Smooth muscle cell (in vitro differentiated cells): ENCODE measurements around the gene GPNMB. TPM values are rescaled to one million over a fixed set of nuclear protein-coding genes. Genes with fewer than 3 reads are reported as not detected.

Source experiments
- DNase-seq: peaks from one replicate; lab custom pipeline; 2025; ENCODE audit not compliant: unreplicated experiment; lab: John Stamatoyannopoulos, UW
- H2AFZ ChIP-seq: fragments of 200-600 bp; sonication (generic); 2 replicates; pipeline ENCODE4 v1.6.0; 2016; ENCODE audit warnings: antibody characterized with exemption, low read depth, mild to moderate bottlenecking
- H3F3A ChIP-seq: fragments of 200-600 bp; sonication (generic); 2 replicates; pipeline ENCODE4 v1.6.0; 2017; ENCODE audit warnings: antibody characterized with exemption, low read depth
- H3K27ac ChIP-seq: fragments of 200-600 bp; sonication (generic); 2 replicates; pipeline ENCODE4 v1.5.1; 2016; ENCODE audit warnings: low read depth, mild to moderate bottlenecking
- H3K27me3 ChIP-seq: fragments of 200-600 bp; sonication (generic); 2 replicates; pipeline ENCODE4 v1.6.1; 2016; ENCODE audit warnings: low read depth, mild to moderate bottlenecking
- H3K36me3 ChIP-seq: fragments of 200-600 bp; sonication (generic); 2 replicates; pipeline ENCODE4 v1.5.1; 2016; ENCODE audit warnings: low read depth
- H3K4me1 ChIP-seq: fragments of 200-600 bp; sonication (generic); 2 replicates; pipeline ENCODE4 v1.5.1; 2016; ENCODE audit warnings: low read depth
- H3K4me2 ChIP-seq: fragments of 200-600 bp; sonication (generic); 2 replicates; pipeline ENCODE4 v1.6.0; 2016; ENCODE audit warnings: mild to moderate bottlenecking
- H3K4me3 ChIP-seq: fragments of 200-600 bp; sonication (generic); 2 replicates; pipeline ENCODE4 v1.5.1; 2016; ENCODE audit warnings: mild to moderate bottlenecking
- H3K79me2 ChIP-seq: fragments of 200-600 bp; sonication (generic); 2 replicates; pipeline ENCODE4 v1.6.0; 2016; ENCODE audit warnings: low read depth, mild to moderate bottlenecking
- H3K9ac ChIP-seq: fragments of 200-600 bp; sonication (generic); 2 replicates; pipeline ENCODE4 v1.6.0; 2016; ENCODE audit warnings: low read depth
- H3K9me3 ChIP-seq: fragments of 200-600 bp; sonication (generic); replicated peaks from 2 replicates; pipeline ENCODE4 v1.5.1; 2016; ENCODE audit warnings: low read depth
- H4K20me1 ChIP-seq: fragments of 200-600 bp; sonication (generic); 2 replicates; pipeline ENCODE4 v1.6.0; 2016; ENCODE audit warnings: low read depth
- WGBS: methylation state at CpG from one replicate; pipeline ENCODE4 v1.1.7; 2016; ENCODE audit warnings: low lambda C conversion rate; 5-methylcytosine and 5-hydroxymethylcytosine counted together
- polyA plus RNA-seq: library from polyadenylated mRNA; unstranded; fragments of >200 nt; fragmentation: Nextera tagmentation; extraction: Ambion mirVana; gene quantifications from 2 replicates; pipeline ENCODE4 v1.2.1, GENCODE V29; 2016
- total RNA-seq: library from RNA; depleted of rRNA; stranded (reverse); fragments of >200 nt; gene quantifications from 2 replicates; pipeline ENCODE4 v1.2.3, GENCODE V29; 2014
- TF ChIP-seq, protein P1 (sequence below): fragments of 200-600 bp; sonication (generic); IDR thresholded peaks from 2 replicates; pipeline ENCODE4 v1.5.1; 2017; ENCODE audit warnings: borderline replicate concordance, mild to moderate bottlenecking, antibody characterized with exemption; ENCODE audit not compliant: insufficient read depth, poor library complexity, severe bottlenecking

Gene GPNMB
- total and polyA plus RNA-seq, 2 experiments from 2014 or later = 13.6 to 26.1 TPM

DNA sequence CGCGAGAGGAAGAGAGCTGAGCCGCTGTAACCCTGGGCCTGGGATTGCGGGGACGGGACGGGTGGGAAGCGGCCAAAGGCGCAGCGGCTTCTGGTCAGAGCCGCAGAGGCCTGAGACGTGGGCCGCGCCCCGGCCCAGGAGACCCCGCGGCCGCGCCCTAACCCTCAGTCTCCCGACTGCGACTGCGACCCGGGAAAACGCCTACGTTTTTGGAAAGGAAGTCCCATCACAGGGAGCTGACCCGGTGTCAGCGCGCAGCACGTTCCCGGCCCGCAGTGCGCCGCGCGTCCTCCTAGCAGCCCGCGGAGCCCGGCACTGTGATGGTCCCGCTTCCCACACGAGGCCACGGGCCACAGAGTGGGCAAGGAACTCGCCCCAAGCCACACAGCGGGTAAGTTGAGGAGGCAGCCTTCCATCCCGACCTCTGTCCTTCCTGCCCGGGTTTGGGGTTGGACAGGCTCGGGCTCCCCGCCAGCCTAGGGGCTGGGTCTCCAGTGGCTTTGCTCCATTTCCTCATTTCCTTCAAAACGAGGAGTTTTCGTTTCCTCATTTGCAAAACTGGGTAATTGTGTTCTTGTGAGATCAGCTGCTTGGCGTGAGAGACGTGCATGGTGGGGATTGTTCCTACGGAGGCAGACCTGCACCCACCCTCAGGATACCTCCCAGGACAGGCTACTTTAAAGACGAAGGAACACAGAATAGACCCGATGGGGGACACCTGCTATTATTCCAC, 1.2 kb downstream of the GPNMB start:
- Histone ChIP-seq H4K20me1 (no peaks in the 10 kb centered on the region), H3K9ac (no peak overlapping the region), H3K4me2 (peak overlapping the region; percentile 79), H3K27ac (peak overlapping the region; percentile 64), H3K9me3 (no peaks in the 10 kb centered on the region), H3F3A (peaks cover 9% of the 10 kb centered on the region), H3K27me3 (no peaks in the 10 kb centered on the region), H3K79me2 (no peaks in the 10 kb centered on the region), H3K4me3 (peak overlapping the region; percentile 43), H3K4me1 (peaks cover 7% of the 10 kb centered on the region), H2AFZ (peak overlapping the region; percentile 82), H3K36me3 (no peaks in the 10 kb centered on the region)
- TF ChIP-seq, protein P1, sequence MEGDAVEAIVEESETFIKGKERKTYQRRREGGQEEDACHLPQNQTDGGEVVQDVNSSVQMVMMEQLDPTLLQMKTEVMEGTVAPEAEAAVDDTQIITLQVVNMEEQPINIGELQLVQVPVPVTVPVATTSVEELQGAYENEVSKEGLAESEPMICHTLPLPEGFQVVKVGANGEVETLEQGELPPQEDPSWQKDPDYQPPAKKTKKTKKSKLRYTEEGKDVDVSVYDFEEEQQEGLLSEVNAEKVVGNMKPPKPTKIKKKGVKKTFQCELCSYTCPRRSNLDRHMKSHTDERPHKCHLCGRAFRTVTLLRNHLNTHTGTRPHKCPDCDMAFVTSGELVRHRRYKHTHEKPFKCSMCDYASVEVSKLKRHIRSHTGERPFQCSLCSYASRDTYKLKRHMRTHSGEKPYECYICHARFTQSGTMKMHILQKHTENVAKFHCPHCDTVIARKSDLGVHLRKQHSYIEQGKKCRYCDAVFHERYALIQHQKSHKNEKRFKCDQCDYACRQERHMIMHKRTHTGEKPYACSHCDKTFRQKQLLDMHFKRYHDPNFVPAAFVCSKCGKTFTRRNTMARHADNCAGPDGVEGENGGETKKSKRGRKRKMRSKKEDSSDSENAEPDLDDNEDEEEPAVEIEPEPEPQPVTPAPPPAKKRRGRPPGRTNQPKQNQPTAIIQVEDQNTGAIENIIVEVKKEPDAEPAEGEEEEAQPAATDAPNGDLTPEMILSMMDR = no peak
- WGBS = 46% methylated on average over 43 of the region's 53 CpGs
- no peak for DNase-seq

DNA sequence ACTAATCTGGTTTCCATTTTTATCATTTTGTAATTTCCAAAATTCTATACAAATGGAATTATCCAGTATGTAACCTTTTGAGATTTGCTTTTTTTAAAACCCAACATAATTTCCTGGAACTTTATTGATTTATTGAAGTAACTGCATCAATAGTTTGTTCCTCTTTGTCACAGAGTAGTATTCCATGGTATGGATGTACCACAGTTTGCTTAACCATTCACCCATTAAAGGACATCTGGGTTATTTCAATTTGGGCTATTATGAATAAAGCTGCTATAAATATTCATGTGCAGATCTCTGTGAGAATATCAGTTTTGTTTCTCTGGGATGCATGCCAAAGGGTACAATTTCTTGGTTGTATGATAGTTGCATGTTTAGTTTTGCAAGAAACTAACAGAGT, 2.9 kb downstream of the GPNMB start:
- DNase-seq = no peak
- no peaks in the 10 kb centered on the region for H3K79me2 ChIP-seq
- no peak overlapping the region for H3K9ac ChIP-seq
- H3K4me2 ChIP-seq = no peak overlapping the region
- H4K20me1 ChIP-seq = no peaks in the 10 kb centered on the region
- no peaks in the 10 kb centered on the region for H3K36me3 ChIP-seq
- H3K9me3 ChIP-seq = no peaks in the 10 kb centered on the region
- no peak overlapping the region for H3K27ac ChIP-seq
- TF ChIP-seq, protein P1 = no peak
- peaks cover 9% of the 10 kb centered on the region for H3F3A ChIP-seq
- no peak overlapping the region for H3K4me3 ChIP-seq
- H2AFZ ChIP-seq = no peak overlapping the region
- no peaks in the 10 kb centered on the region for H3K27me3 ChIP-seq
- H3K4me1 ChIP-seq = peaks cover 7% of the 10 kb centered on the region

DNA sequence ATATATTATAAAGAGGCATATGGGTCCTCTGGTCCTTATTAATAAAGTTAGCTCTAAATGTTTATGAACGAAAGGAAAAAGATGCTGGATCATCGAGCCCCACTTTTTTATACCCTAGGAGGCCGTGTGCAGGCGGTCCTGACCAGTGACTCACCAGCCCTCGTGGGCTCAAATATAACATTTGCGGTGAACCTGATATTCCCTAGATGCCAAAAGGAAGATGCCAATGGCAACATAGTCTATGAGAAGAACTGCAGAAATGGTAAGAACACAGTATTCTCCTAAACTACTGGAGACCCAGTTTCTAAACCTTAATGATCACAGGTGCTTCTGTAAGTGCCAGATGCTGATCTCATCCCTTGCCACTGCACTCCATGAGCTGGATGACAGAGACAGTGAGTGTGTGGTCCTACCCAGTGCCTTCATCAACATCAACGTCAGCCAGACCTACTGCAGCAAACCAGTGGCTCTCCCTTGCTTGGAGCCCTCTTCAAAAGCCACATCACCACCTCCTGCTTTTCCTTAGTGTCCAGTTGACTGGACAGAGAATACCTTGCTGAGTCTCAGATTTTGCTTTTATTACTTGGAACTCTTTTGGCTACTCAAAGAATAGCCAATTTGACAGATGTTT, 7.6 kb downstream of the GPNMB start:
- Histone ChIP-seq H3K36me3 (no peaks in the 10 kb centered on the region), H3K4me1 (no peaks in the 10 kb centered on the region), H2AFZ (no peak overlapping the region), H4K20me1 (no peaks in the 10 kb centered on the region), H3K27me3 (no peaks in the 10 kb centered on the region), H3K4me2 (no peak overlapping the region), H3K9me3 (no peaks in the 10 kb centered on the region), H3K4me3 (no peak overlapping the region), H3K79me2 (no peaks in the 10 kb centered on the region), H3K27ac (no peak overlapping the region), H3F3A (no peaks in the 10 kb centered on the region), H3K9ac (no peak overlapping the region)
- TF ChIP-seq, protein P1 = no peak
- DNase-seq = no peak
- 82% methylated on average over 7 of the region's 7 CpGs for WGBS
